Dendritic cell treated with granulocyte-macrophage colony-stimulating factor and Interleukin-4, amounts not matched to agents 40 ng/mL and 50 ng/mL, for 4 days (primary cell): Measurements from ENCODE around the gene ANAPC16.
A peak's percentile ranks its signal among the peaks of the same experiment; 100 is the strongest.

ENCODE experiments used
- H3K27ac Mint-ChIP-seq: one replicate; pipeline ENCODE4 v1.8.0; 2022; ENCODE audit warnings: mild to moderate bottlenecking, mixed read lengths
- H3K27me3 Mint-ChIP-seq: one replicate; pipeline ENCODE4 v1.8.0; 2022; ENCODE audit warnings: mild to moderate bottlenecking, mixed read lengths
- H3K36me3 Mint-ChIP-seq: one replicate; pipeline ENCODE4 v1.8.0; 2022; ENCODE audit warnings: low read depth, mixed read lengths
- H3K4me1 Mint-ChIP-seq: one replicate; pipeline ENCODE4 v1.8.0; 2022; ENCODE audit warnings: low read depth, mixed read lengths
- H3K4me3 Mint-ChIP-seq: one replicate; pipeline ENCODE4 v1.8.0; 2022; ENCODE audit warnings: mild to moderate bottlenecking, moderate library complexity, mixed read lengths
- H3K9me3 Mint-ChIP-seq: one replicate; pipeline ENCODE4 v1.8.0; 2022; ENCODE audit warnings: mixed read lengths
- intact Hi-C: fragments of 100-400 bp; cut with micrococcal nuclease; formaldehyde crosslinking; loops from one replicate; pipeline ENCODE4 v1.15.0; 2022

Gene ANAPC16

GRCh38 chr10:72215611-72216549 is at the start of gene ANAPC16, which contains the start of gene ASCC1:
Gene ANAPC16, plus strand, starts transcription at chr10:72216012. Its CDS starts 7,903 bp downstream, at chr10:72223915.
Gene ASCC1, minus strand, starts transcription at chr10:72216276. Its CDS starts 2,978 bp downstream, at chr10:72213298.
- Mint-ChIP-seq H3K9me3 (no peaks in the 10 kb centered on the region), H3K27me3 (no peaks in the 10 kb centered on the region), H3K4me3 (peak within 1 kb of the TSS; percentile 96), H3K4me1 (peaks cover 32% of the 10 kb centered on the region), H3K36me3 (peaks cover 29% of the 10 kb centered on the region), H3K27ac (peak within 1 kb of the TSS; percentile 97)
- intact Hi-C loops: loop anchor here (5.0 kb wide), 1 partner anchor 121 kb away; no protein-coding TSS in a partner anchor

- H3K36me3 Mint-ChIP-seq: peaks cover 8% of the 10 kb centered on the region
- no peak overlapping the region for H3K27ac Mint-ChIP-seq
- peaks cover 15% of the 10 kb centered on the region for H3K4me1 Mint-ChIP-seq
- H3K4me3 Mint-ChIP-seq: no peak overlapping the region
- H3K9me3 Mint-ChIP-seq: no peaks in the 10 kb centered on the region
- intact Hi-C loops: no loop called here
- H3K27me3 Mint-ChIP-seq: no peaks in the 10 kb centered on the region
These were observed 48.7 kb upstream of the ANAPC16 start for GRCh38 chr10:72167118-72167517.

DNA sequence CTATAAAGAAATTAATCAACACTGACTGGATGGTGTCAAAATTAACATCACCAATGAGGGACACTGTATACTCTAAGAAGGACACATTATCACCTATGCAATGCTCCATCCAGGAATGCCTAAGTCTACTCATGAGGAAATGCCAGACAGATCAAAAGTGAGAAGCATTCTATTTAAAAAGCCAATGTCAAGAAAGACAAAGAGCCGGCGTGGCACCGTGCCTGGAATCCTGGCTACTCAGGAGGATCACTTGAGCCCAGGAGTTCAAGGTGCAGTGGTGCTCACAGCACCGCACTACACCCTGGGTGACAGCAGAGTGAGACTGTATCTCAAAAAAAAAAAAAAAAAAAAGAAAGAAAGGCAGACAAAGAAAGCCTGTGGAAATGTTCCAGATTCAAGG is 45.5 kb upstream of the ANAPC16 start:
- H3K9me3 Mint-ChIP-seq: no peaks in the 10 kb centered on the region
- peaks cover 8% of the 10 kb centered on the region for H3K36me3 Mint-ChIP-seq
- H3K27me3 Mint-ChIP-seq: no peaks in the 10 kb centered on the region
- intact Hi-C loops: no loop called here
- H3K4me3 Mint-ChIP-seq: no peak overlapping the region
- H3K27ac Mint-ChIP-seq: no peak overlapping the region
- H3K4me1 Mint-ChIP-seq: peaks cover 20% of the 10 kb centered on the region

GRCh38 chr10:72170733-72171132 is 45.1 kb upstream of the ANAPC16 start:
- Mint-ChIP-seq H3K4me3 (no peak overlapping the region), H3K27me3 (no peaks in the 10 kb centered on the region), H3K9me3 (no peaks in the 10 kb centered on the region), H3K36me3 (peaks cover 8% of the 10 kb centered on the region), H3K27ac (no peak overlapping the region), H3K4me1 (peaks cover 20% of the 10 kb centered on the region)
- intact Hi-C loops: no loop called here

DNA sequence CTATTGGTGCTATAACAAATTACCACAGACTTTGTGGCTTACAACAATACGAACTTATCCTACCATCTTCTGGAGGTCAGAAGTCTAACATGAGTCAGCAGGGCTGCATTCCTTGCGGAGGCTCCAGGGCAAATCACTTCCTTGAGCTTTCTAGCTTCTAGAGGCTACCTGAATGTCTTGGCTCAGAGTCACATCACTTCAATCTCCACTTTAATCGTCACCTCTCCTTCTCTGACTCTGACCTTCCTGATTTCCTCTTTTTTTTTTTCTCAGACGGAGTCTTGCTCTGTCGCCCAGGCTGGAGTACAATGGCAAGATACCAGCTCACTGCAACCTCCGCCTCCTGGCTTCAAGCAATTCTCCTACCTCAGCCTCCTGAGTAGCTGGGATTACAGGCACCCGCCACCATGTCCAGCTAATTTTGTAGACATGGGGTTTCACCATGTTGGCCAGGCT is 44.6 kb upstream of the ANAPC16 start:
- intact Hi-C loops: no loop called here
- Mint-ChIP-seq H3K36me3 (peaks cover 8% of the 10 kb centered on the region), H3K27me3 (no peaks in the 10 kb centered on the region), H3K4me1 (peaks cover 20% of the 10 kb centered on the region), H3K4me3 (no peak overlapping the region), H3K9me3 (no peaks in the 10 kb centered on the region), H3K27ac (peak overlapping the region; percentile 31)

- H3K4me3 Mint-ChIP-seq: no peak overlapping the region
- no peak overlapping the region for H3K27ac Mint-ChIP-seq
- peaks cover 20% of the 10 kb centered on the region for H3K4me1 Mint-ChIP-seq
- peaks cover 15% of the 10 kb centered on the region for H3K36me3 Mint-ChIP-seq
- H3K27me3 Mint-ChIP-seq: no peaks in the 10 kb centered on the region
- intact Hi-C loops: no loop called here
- H3K9me3 Mint-ChIP-seq: no peaks in the 10 kb centered on the region
These were observed 42.6 kb upstream of the ANAPC16 start for GRCh38 chr10:72173262-72173618.

- no peaks in the 10 kb centered on the region for H3K9me3 Mint-ChIP-seq
- H3K27ac Mint-ChIP-seq: no peak overlapping the region
- H3K4me1 Mint-ChIP-seq: peaks cover 20% of the 10 kb centered on the region
- H3K27me3 Mint-ChIP-seq: no peaks in the 10 kb centered on the region
- no peak overlapping the region for H3K4me3 Mint-ChIP-seq
- H3K36me3 Mint-ChIP-seq: peaks cover 15% of the 10 kb centered on the region
- intact Hi-C loops: no loop called here
These were observed 42.1 kb upstream of the ANAPC16 start for GRCh38 chr10:72173619-72174296.

GRCh38 chr10:72174297-72174662 is 41.5 kb upstream of the ANAPC16 start:
- Mint-ChIP-seq H3K27ac (no peak overlapping the region), H3K36me3 (peaks cover 20% of the 10 kb centered on the region), H3K4me1 (peaks cover 20% of the 10 kb centered on the region), H3K9me3 (no peaks in the 10 kb centered on the region), H3K27me3 (no peaks in the 10 kb centered on the region), H3K4me3 (no peak overlapping the region)
- intact Hi-C loops: no loop called here

DNA sequence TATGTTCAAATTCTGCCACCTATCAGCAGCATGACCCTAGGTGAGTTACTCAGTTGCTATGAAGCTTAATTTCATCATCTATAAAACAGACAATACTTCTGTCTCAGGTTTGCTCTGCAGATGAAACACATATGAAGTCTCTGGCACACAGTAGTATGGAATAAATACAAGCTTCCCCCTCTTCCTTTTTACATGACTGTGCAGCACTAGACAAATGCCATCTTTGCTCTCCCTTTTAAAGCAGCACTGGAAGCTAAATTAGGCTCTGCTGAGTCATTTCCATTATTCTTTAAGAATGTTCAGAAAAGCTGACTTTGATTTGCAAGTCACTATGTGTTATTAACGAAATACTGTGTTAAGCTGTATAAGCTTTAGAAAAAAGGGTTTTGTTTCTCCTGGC is 40.7 kb upstream of the ANAPC16 start:
- no peaks in the 10 kb centered on the region for H3K27me3 Mint-ChIP-seq

GRCh38 chr10:72176701-72177100 is 39.1 kb upstream of the ANAPC16 start:
- Mint-ChIP-seq H3K9me3 (no peaks in the 10 kb centered on the region), H3K27me3 (no peaks in the 10 kb centered on the region), H3K4me1 (peaks cover 14% of the 10 kb centered on the region), H3K36me3 (peaks cover 14% of the 10 kb centered on the region), H3K4me3 (no peak overlapping the region), H3K27ac (no peak overlapping the region)
- intact Hi-C loops: no loop called here

More for the DNA sequence above, 40.7 kb upstream of the ANAPC16 start:
- peaks cover 15% of the 10 kb centered on the region for H3K36me3 Mint-ChIP-seq
- H3K4me1 Mint-ChIP-seq: peaks cover 20% of the 10 kb centered on the region
- no peak overlapping the region for H3K27ac Mint-ChIP-seq
- no peaks in the 10 kb centered on the region for H3K9me3 Mint-ChIP-seq
- intact Hi-C loops: no loop called here
- H3K4me3 Mint-ChIP-seq: no peak overlapping the region

DNA sequence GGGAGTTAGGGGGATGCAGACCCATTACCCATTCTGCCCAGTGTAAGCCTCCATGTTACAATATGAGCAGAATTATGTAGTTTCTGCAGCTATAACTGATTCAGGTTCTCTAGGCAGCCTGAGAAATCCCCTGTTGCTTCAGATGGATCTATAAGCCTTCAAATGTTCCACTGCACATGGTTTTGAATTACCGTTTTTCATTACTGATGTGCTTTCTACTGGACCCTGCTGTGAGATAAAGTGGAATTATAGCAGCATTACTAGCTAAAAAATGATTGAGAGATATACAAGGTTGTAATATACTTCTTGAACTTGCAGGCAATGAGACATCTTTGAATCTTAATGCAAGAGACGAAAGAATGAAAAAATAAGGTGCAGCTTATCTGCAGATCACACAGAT is 38.4 kb upstream of the ANAPC16 start:
- intact Hi-C loops: no loop called here
- H3K4me1 Mint-ChIP-seq: peaks cover 14% of the 10 kb centered on the region
- no peaks in the 10 kb centered on the region for H3K9me3 Mint-ChIP-seq
- peaks cover 21% of the 10 kb centered on the region for H3K36me3 Mint-ChIP-seq
- H3K27ac Mint-ChIP-seq: no peak overlapping the region
- H3K4me3 Mint-ChIP-seq: no peak overlapping the region
- no peaks in the 10 kb centered on the region for H3K27me3 Mint-ChIP-seq

GRCh38 chr10:72184156-72184555 is 31.7 kb upstream of the ANAPC16 start:
- Mint-ChIP-seq H3K27me3 (no peaks in the 10 kb centered on the region), H3K4me3 (no peak overlapping the region), H3K36me3 (peaks cover 22% of the 10 kb centered on the region), H3K4me1 (peaks cover 17% of the 10 kb centered on the region), H3K9me3 (peaks cover 9% of the 10 kb centered on the region), H3K27ac (no peak overlapping the region)
- intact Hi-C loops: no loop called here

GRCh38 chr10:72186258-72186981 is 29.4 kb upstream of the ANAPC16 start:
- peak overlapping the region; percentile 85 for H3K27ac Mint-ChIP-seq
- peak overlapping the region; percentile 50 for H3K4me3 Mint-ChIP-seq
- H3K36me3 Mint-ChIP-seq: peaks cover 20% of the 10 kb centered on the region
- intact Hi-C loops: no loop called here
- H3K9me3 Mint-ChIP-seq: peaks cover 9% of the 10 kb centered on the region
- H3K4me1 Mint-ChIP-seq: peaks cover 17% of the 10 kb centered on the region
- no peaks in the 10 kb centered on the region for H3K27me3 Mint-ChIP-seq

- intact Hi-C loops: no loop called here
- Mint-ChIP-seq H3K27ac (peak overlapping the region; percentile 85), H3K4me1 (peaks cover 17% of the 10 kb centered on the region), H3K36me3 (peaks cover 16% of the 10 kb centered on the region), H3K27me3 (no peaks in the 10 kb centered on the region), H3K4me3 (peak overlapping the region; percentile 50), H3K9me3 (peaks cover 9% of the 10 kb centered on the region)
These were observed 28.9 kb upstream of the ANAPC16 start for GRCh38 chr10:72186982-72187330.
